Measurements from ENCODE around the gene TTC3. TPM values are rescaled to one million over a fixed set of nuclear protein-coding genes. Genes with fewer than 3 reads are reported as not detected.

The TTC3 gene
- total and polyA plus RNA-seq, 10 of the 15 experiments (the other 5 are each of a cell fraction or from before 2014, with no cell fraction given) = 23.1 to 94.9 (median 72.7) TPM

GRCh38 chr21:37208056-37208721, 135.1 kb downstream of the TTC3 start:
- peak overlapping the region; percentile 96 for H3K27ac ChIP-seq (ENCODE audit: control insufficient read depth, insufficient read depth)
- H3K9ac ChIP-seq (ENCODE audit: control insufficient read depth, insufficient read depth, low read length) = peak overlapping the region; percentile 86
- H2AFZ ChIP-seq (ENCODE audit: control insufficient read depth, low read depth, low read length) = peak overlapping the region; percentile 87
- H3K4me1 ChIP-seq (ENCODE audit: control insufficient read depth, insufficient read depth, low read length) = peaks cover 40% of the 10 kb centered on the region
- H3K9me3 ChIP-seq (replicated peaks; ENCODE audit: control insufficient read depth, insufficient read depth, low read length) = no peaks in the 10 kb centered on the region; the same call in 2 of the 3 replicates
- peak overlapping the region; percentile 99 for H3K4me2 ChIP-seq (ENCODE audit: control insufficient read depth, insufficient read depth)
- ChIA-PET RAD21 (ENCODE audit: unreplicated experiment) (interaction anchor here (0.9 to 2.3 kb wide), 13 partner anchors 8 to 161 kb away, joined by 3 to 13 read pairs (median 4); partner anchors contain the start of gene VPS26C), CTCF (interaction anchor here (0.8 to 2.2 kb wide), 11 partner anchors 9 to 293 kb away, joined by 3 to 9 read pairs (median 4); partner anchors contain the start of gene VPS26C), SMC1A (ENCODE audit: uncharacterized antibody, unreplicated experiment) (interaction anchor here (0.7 to 3.7 kb wide), 15 partner anchors 12 to 349 kb away, joined by 3 to 15 read pairs (median 5); partner anchors contain the start of gene VPS26C), POLR2A (interaction anchor here (0.7 to 2.4 kb wide), 11 partner anchors 12 to 200 kb away, joined by 3 to 12 read pairs (median 3); partner anchors contain the start of gene VPS26C)
- no peaks in the 10 kb centered on the region for H3K79me2 ChIP-seq (ENCODE audit: control insufficient read depth, insufficient read depth, low read length)
- in situ Hi-C loops (cut with MboI) = no loop called here
- H3K4me3 ChIP-seq = peak overlapping the region; percentile 43
- ATAC-seq = peak; percentile 79
- 3% methylated on average over 15 of the region's 15 CpGs for WGBS (ENCODE audit: insufficient coverage, insufficient replicate concordance, low lambda C conversion rate, missing lambda C conversion rate)
- no TSS peak for BruUV-seq (replicated peaks)
- H3K27me3 ChIP-seq (replicated peaks in 1 of 2; ENCODE audit: control insufficient read depth in 2 of 2, insufficient read depth in 2 of 2, low read length in 1 of 2) = no peaks in the 10 kb centered on the region
- FAIRE-seq = peak; percentile 81
- peaks cover 0 to 2% of the 10 kb centered on the region in 2 experiments; a peak in 1 of 4 replicates for H3K36me3 ChIP-seq (ENCODE audit: control insufficient read depth in 2 of 2, insufficient read depth in 2 of 2, low read length in 1 of 2)
- DNase-seq (ENCODE audit: low read depth, low spot score) = peak; percentile 68
- no peaks in the 10 kb centered on the region for H4K20me1 ChIP-seq (ENCODE audit: control insufficient read depth, insufficient read depth)
- intact Hi-C loops (cut with micrococcal nuclease; ENCODE audit: unreplicated experiment) = loop anchor here (2.0 to 5.0 kb wide), 2 partner anchors 49 to 159 kb away; partner anchors contain the start of gene DYRK1A
- TF ChIP-seq TARDBP (IDR thresholded peaks at IDR 0.05; ENCODE audit: borderline replicate concordance) (peak; percentile 57; the same call in 1 of the 2 replicates), EP300 (IDR thresholded peaks at IDR 0.05; ENCODE audit: borderline replicate concordance in 1 of 2, control insufficient read depth in 1 of 2, low read depth in 2 of 2, low read length in 2 of 2) (peak in 1 of 2 experiments; percentile 39; a peak in 1 of 4 replicates), SMAD5 (IDR thresholded peaks at IDR 0.05; ENCODE audit: low read depth) (no peak), ZNF687 (IDR thresholded peaks at IDR 0.05) (no peak), NR2C1 (IDR thresholded peaks at IDR 0.05) (no peak), BACH1 (IDR thresholded peaks at IDR 0.05; ENCODE audit: borderline replicate concordance) (no peak), BMI1 (IDR thresholded peaks at IDR 0.05; ENCODE audit: borderline replicate concordance) (no peak), SMARCA5 (IDR thresholded peaks at IDR 0.05) (peak; percentile 88), MTA3 (IDR thresholded peaks at IDR 0.05; ENCODE audit: borderline replicate concordance, low read length) (peak; percentile 75), SREBF2 (IDR thresholded peaks at IDR 0.05; ENCODE audit: low read length) (no peak), HDGF (IDR thresholded peaks at IDR 0.05) (peak; percentile 89), YBX1 (IDR thresholded peaks at IDR 0.05) (no peak), NR2F1 (conservative IDR thresholded peaks at IDR 0.05) (no peak), SPI1 (IDR thresholded peaks at IDR 0.05; ENCODE audit: borderline replicate concordance, insufficient read depth, low read depth, low read length) (peak; percentile 93), RCOR1 (conservative IDR thresholded peaks at IDR 0.05; ENCODE audit: low read depth, low read length) (0 out of 2 replicates have a peak, but pooled peaks have one; percentile 17), SREBF1 (IDR thresholded peaks at IDR 0.05; ENCODE audit: low read length) (no peak), BHLHE40 (IDR thresholded peaks at IDR 0.05; ENCODE audit: borderline replicate concordance in 1 of 2, low read depth in 2 of 2, low read length in 1 of 2) (peak in 1 of 2 experiments; percentile 33; a peak in 1 of 4 replicates), MXI1 (IDR thresholded peaks at IDR 0.05; ENCODE audit: low read depth, low read length) (peak; percentile 43; the same call in 1 of the 2 replicates), ZBED1 (IDR thresholded peaks at IDR 0.05; ENCODE audit: borderline replicate concordance) (no peak), CREM (IDR thresholded peaks at IDR 0.05; ENCODE audit: low read depth) (0 out of 2 replicates have a peak, but pooled peaks have one; percentile 28), KLF5 (IDR thresholded peaks at IDR 0.05; ENCODE audit: partially characterized antibody) (peak; percentile 44), GATAD2B (conservative IDR thresholded peaks at IDR 0.05; ENCODE audit: low read depth) (no peak)

All from GM12878 (cell line).